Lower leg skin (tissue), 3 donors: ENCODE measurements around the gene PLEKHA6.

Experiments used
- CTCF ChIP-seq, 3 donors: fragments of 450-650 bp; IDR thresholded peaks; one replicate each; pipeline ENCODE4 v1.5.1; 2016; ENCODE audit warnings: antibody characterized with exemption in 3 of 3, mild to moderate bottlenecking in 3 of 3, moderate library complexity in 2 of 3
- POLR2A ChIP-seq, 2 donors: fragments of 450-650 bp; IDR thresholded peaks; one replicate each; pipeline ENCODE4 v1.6.1; 2016 to 2017; ENCODE audit warnings: antibody characterized with exemption in 2 of 2, mild to moderate bottlenecking in 1 of 2, moderate library complexity in 1 of 2

GRCh38 chr1:204246876-204247275, 112.9 kb downstream of the PLEKHA6 start:
- TF ChIP-seq CTCF (IDR thresholded peaks at IDR 0.05) (no peak), POLR2A (IDR thresholded peaks at IDR 0.05) (no peak)
